ENCODE data around the gene IER3. TPM values are rescaled to one million over a fixed set of nuclear protein-coding genes. Genes with fewer than 3 reads are reported as not detected.

IER3 gene
- 14.3 and 32.0 TPM in 2 replicates for total RNA-seq

GRCh38 chr6:30744054-30744805 is at the start of gene IER3:
Gene IER3, minus strand, starts transcription at chr6:30744547. Its CDS starts 29 bp downstream, at chr6:30744518.

GRCh38 chr6:30742316-30743098 is 1.8 kb downstream of the IER3 start, which contains the start of gene FLOT1:
Gene FLOT1, minus strand, starts transcription at chr6:30742687. Its CDS starts 498 bp downstream, at chr6:30742189.

GRCh38 chr6:30719791-30720737 is 24.3 kb downstream of the IER3 start, which contains the start of gene TUBB:
Gene TUBB, plus strand, starts transcription at chr6:30720352. Its CDS starts 155 bp downstream, at chr6:30720507.

GRCh38 chr6:30717129-30717844 is 27.1 kb downstream of the IER3 start, which contains the start of gene MDC1:
Gene MDC1, minus strand, starts transcription at chr6:30717281. Its CDS starts 2,106 bp downstream, at chr6:30715175.

Other genes starting within 250 kb of the IER3 start
- gene GNL1, start 188.1 kb downstream of the IER3 start, total RNA-seq: 57.0 and 60.9 TPM in 2 replicates
- 4.5 and 4.7 TPM in 2 replicates for gene PRR3, start 187.3 kb downstream of the IER3 start, total RNA-seq
- 34.1 and 49.5 TPM in 2 replicates for gene ABCF1, start 173.1 kb downstream of the IER3 start, total RNA-seq
- gene PPP1R10, start 127.3 kb downstream of the IER3 start, total RNA-seq: 11.1 and 12.6 TPM in 2 replicates
- 39.6 and 44.9 TPM in 2 replicates for gene MRPS18B, start 126.7 kb downstream of the IER3 start, total RNA-seq
- gene ATAT1, start 117.7 kb downstream of the IER3 start, total RNA-seq: 2.4 and 3.2 TPM in 2 replicates
- gene C6orf136, start 97.4 kb downstream of the IER3 start, total RNA-seq: 1.7 TPM in 2 replicates
- gene DHX16, start 71.5 kb downstream of the IER3 start, total RNA-seq: 33.3 and 46.6 TPM in 2 replicates
- gene PPP1R18, start 57.9 kb downstream of the IER3 start, total RNA-seq: 68.2 and 79.1 TPM in 2 replicates
- 2.2 and 3.1 TPM in 2 replicates for gene NRM, start 53.6 kb downstream of the IER3 start, total RNA-seq
- 4.6 and 5.1 TPM in 2 replicates for gene MDC1, start 27.3 kb downstream of the IER3 start, total RNA-seq
- 421 and 431 TPM in 2 replicates for gene TUBB, start 24.2 kb downstream of the IER3 start, total RNA-seq
- gene FLOT1, start 1.9 kb downstream of the IER3 start, total RNA-seq: 138 and 150 TPM in 2 replicates
- 15.2 and 17.1 TPM in 2 replicates for gene DDR1, start 140.0 kb upstream of the IER3 start, total RNA-seq
- gene GTF2H4, start 163.7 kb upstream of the IER3 start, total RNA-seq: 5.9 and 8.0 TPM in 2 replicates
- gene VARS2, start 169.7 kb upstream of the IER3 start, total RNA-seq: 12.4 and 16.8 TPM in 2 replicates
- gene SFTA2, start 187.6 kb upstream of the IER3 start, total RNA-seq: not detected in 2 replicates
- gene MUCL3, start 196.4 kb upstream of the IER3 start, total RNA-seq: not detected in 2 replicates
- gene MUC21, start 239.2 kb upstream of the IER3 start, total RNA-seq: not detected in 2 replicates

Data from aortic smooth muscle cell (primary cell).